HPDE6-E6E7 (cell line): Measurements from ENCODE around the gene TTBK2.
"Not testable (repeated sequence)": the region's sequence is repeated elsewhere in the genome, so short reads cannot be mapped to it uniquely, and the experiment has no call there.

ENCODE experiments used
- DNase-seq: peaks from one replicate; pipeline ENCODE4 v3.0.0; 2011; ENCODE audit warnings: missing footprints; ENCODE audit errors: extremely low spot score

TTBK2 gene

GRCh38 chr15:42764154-42764731, 156.3 kb downstream of the TTBK2 start:
- DNase-seq = not testable (repeated sequence)

GRCh38 chr15:42761813-42762212, 158.8 kb downstream of the TTBK2 start:
- DNase-seq = not testable (repeated sequence)

- DNase-seq = no peak
Observed at GRCh38 chr15:42760759-42761158, 159.8 kb downstream of the TTBK2 start.

- DNase-seq = no peak
Observed at GRCh38 chr15:42759093-42759492, 161.5 kb downstream of the TTBK2 start.

GRCh38 chr15:42750306-42750705, 170.3 kb downstream of the TTBK2 start:
- no peak for DNase-seq

GRCh38 chr15:42749266-42749665, 171.3 kb downstream of the TTBK2 start:
- no peak for DNase-seq

GRCh38 chr15:42744195-42744594, 176.4 kb downstream of the TTBK2 start:
- DNase-seq = no peak

GRCh38 chr15:42742149-42742548, 178.4 kb downstream of the TTBK2 start:
- no peak for DNase-seq

- DNase-seq = no peak
Observed at GRCh38 chr15:42741710-42742109, 178.9 kb downstream of the TTBK2 start.

GRCh38 chr15:42737529-42738328, 182.8 kb downstream of the TTBK2 start:
- no peak for DNase-seq

GRCh38 chr15:42736793-42737528, 183.6 kb downstream of the TTBK2 start, which contains the start of gene CDAN1:
CDAN1 (minus strand) TSS chr15:42737128; CDS start chr15:42737102, 26 bp downstream.
- peak; percentile 97 for DNase-seq

- no peak for DNase-seq
Observed at GRCh38 chr15:42736178-42736792, 184.3 kb downstream of the TTBK2 start.

- no peak for DNase-seq
Observed at GRCh38 chr15:42735382-42736165, 185.0 kb downstream of the TTBK2 start.

- DNase-seq = no peak
Observed at GRCh38 chr15:42734076-42734672, 186.4 kb downstream of the TTBK2 start.

GRCh38 chr15:42733027-42733426, 187.6 kb downstream of the TTBK2 start:
- DNase-seq = no peak

GRCh38 chr15:42732095-42732827, 188.3 kb downstream of the TTBK2 start:
- no peak for DNase-seq

- DNase-seq = no peak
Observed at GRCh38 chr15:42731461-42731860, 189.1 kb downstream of the TTBK2 start.

- no peak for DNase-seq
Observed at GRCh38 chr15:42730536-42730935, 190.0 kb downstream of the TTBK2 start.

- no peak for DNase-seq
Observed at GRCh38 chr15:42730135-42730534, 190.4 kb downstream of the TTBK2 start.

- no peak for DNase-seq
Observed at GRCh38 chr15:42729409-42729808, 191.2 kb downstream of the TTBK2 start.
